K562 (cell line): ENCODE data around the gene NCOA1. TPM values are rescaled to one million over a fixed set of nuclear protein-coding genes. Genes with fewer than 3 reads are reported as not detected.

ENCODE experiments used
- CEBPZ ChIP-seq: fragments of 150-350 bp; IDR thresholded peaks from 2 replicates; pipeline ENCODE4 v1.6.1; 2014; ENCODE audit warnings: low read depth, mild to moderate bottlenecking, low read length, borderline replicate concordance
- FOXA3 ChIP-seq, 2 experiments: fragments of 450-650 bp in 1 of 2; sonication (generic) in 1 of 2; formaldehyde crosslinking; IDR thresholded peaks in 1 of 2; conservative IDR thresholded peaks in 1 of 2; 2 replicates each; pipeline versions ENCODE4 v1.4.0 to v1.8.0; 2020 to 2022; ENCODE audit warnings: mild to moderate bottlenecking in 2 of 2, missing genetic modification reagents in 1 of 2
- L3MBTL2 ChIP-seq: fragments of 450-650 bp; IDR thresholded peaks from 2 replicates; pipeline ENCODE4 v1.6.1; 2016; ENCODE audit warnings: mild to moderate bottlenecking, moderate library complexity
- SNAPC5 ChIP-seq: fragments of 250-450 bp; sonication (Bioruptor Pico); IDR thresholded peaks from 2 replicates; pipeline ENCODE4 v1.8.0; 2021; ENCODE audit warnings: moderate library complexity, mild to moderate bottlenecking, inconsistent platforms
- ZMIZ1 ChIP-seq, 2 experiments: fragments of 150-350 bp in 1 of 2; IDR thresholded peaks; 2 replicates each; pipeline ENCODE4 v1.6.1; 2012 to 2016; ENCODE audit warnings: low read depth in 2 of 2, low read length in 2 of 2, mild to moderate bottlenecking in 1 of 2, moderate library complexity in 1 of 2
- ZNF143 ChIP-seq: sonication (generic); formaldehyde crosslinking; IDR thresholded peaks from 2 replicates; pipeline ENCODE4 v1.9.0; 2022; ENCODE audit warnings: mild to moderate bottlenecking, missing genetic modification reagents
- ZNF347 ChIP-seq: fragments of 450-650 bp; formaldehyde crosslinking; IDR thresholded peaks from 2 replicates; pipeline ENCODE4 v1.4.0; 2020; ENCODE audit warnings: low read depth, mild to moderate bottlenecking, moderate library complexity
- ZNF407 ChIP-seq: fragments of 450-650 bp; IDR thresholded peaks from 2 replicates; pipeline ENCODE4 v1.6.1; 2016; ENCODE audit warnings: low read depth
- polyA plus RNA-seq, 8 experiments: library from polyadenylated mRNA; depleted of rRNA in 4 of 8; stranded (reverse) in 5 of 8; unstranded in 3 of 8; fragments of >200 nt; fragmentation: Nextera tagmentation in 2 of 8; fragmentation: Illumina TruSeq in 1 of 8; extraction: Ambion mirVana in 2 of 8; extraction: Trizol in 1 of 8; gene quantifications; 2 replicates each; pipeline versions ENCODE4 v1.2.1 to v1.2.3, GENCODE V29; 2011 to 2014; ENCODE audit warnings: inconsistent platforms in 1 of 8, missing spikeins in 1 of 8
- total RNA-seq, 7 experiments: library from RNA; depleted of rRNA in 6 of 7; stranded (reverse); fragments of >200 nt in 6 of 7; fragmentation: Illumina TruSeq in 2 of 7; extraction: Trizol in 2 of 7; gene quantifications; 2 replicates each; pipeline versions ENCODE4 v1.2.1 to v1.2.3, GENCODE V29; 2011 to 2021; ENCODE audit warnings: low replicate concordance in 1 of 7

NCOA1 gene
- total and polyA plus RNA-seq, 9 of the 15 experiments (the other 6 are each of a cell fraction or from before 2014, with no cell fraction given): 4.9 to 25.7 (median 17.0) TPM

- TF ChIP-seq CEBPZ: no peak
- no peak for TF ChIP-seq SNAPC5 (CRISPR knock-in tag)
- TF ChIP-seq L3MBTL2: no peak
- TF ChIP-seq ZNF347: no peak
- TF ChIP-seq ZNF407: no peak
- no peak for TF ChIP-seq FOXA3 (CRISPR knock-in tag; conservative IDR thresholded peaks at IDR 0.05 in 1 of 2, IDR thresholded peaks at IDR 0.05 in 1 of 2)
- no peak for TF ChIP-seq ZNF143 (CRISPR knock-in tag)
- TF ChIP-seq ZMIZ1 (IDR thresholded peaks at IDR 0.05; ENCODE audit: low read depth in 2 of 2, low read length in 2 of 2): no peak
These were observed 213.6 kb downstream of the NCOA1 start (continued) for GRCh38 chr2:24704692-24705091.
